ENCODE measurements around the gene EPHA7.

EPHA7 gene

GRCh38 chr6:93243231-93243778 lies 176.1 kb downstream of the EPHA7 start:
- TF ChIP-seq, protein P1, sequence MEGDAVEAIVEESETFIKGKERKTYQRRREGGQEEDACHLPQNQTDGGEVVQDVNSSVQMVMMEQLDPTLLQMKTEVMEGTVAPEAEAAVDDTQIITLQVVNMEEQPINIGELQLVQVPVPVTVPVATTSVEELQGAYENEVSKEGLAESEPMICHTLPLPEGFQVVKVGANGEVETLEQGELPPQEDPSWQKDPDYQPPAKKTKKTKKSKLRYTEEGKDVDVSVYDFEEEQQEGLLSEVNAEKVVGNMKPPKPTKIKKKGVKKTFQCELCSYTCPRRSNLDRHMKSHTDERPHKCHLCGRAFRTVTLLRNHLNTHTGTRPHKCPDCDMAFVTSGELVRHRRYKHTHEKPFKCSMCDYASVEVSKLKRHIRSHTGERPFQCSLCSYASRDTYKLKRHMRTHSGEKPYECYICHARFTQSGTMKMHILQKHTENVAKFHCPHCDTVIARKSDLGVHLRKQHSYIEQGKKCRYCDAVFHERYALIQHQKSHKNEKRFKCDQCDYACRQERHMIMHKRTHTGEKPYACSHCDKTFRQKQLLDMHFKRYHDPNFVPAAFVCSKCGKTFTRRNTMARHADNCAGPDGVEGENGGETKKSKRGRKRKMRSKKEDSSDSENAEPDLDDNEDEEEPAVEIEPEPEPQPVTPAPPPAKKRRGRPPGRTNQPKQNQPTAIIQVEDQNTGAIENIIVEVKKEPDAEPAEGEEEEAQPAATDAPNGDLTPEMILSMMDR (IDR thresholded peaks at IDR 0.05), result no peak

- TF ChIP-seq, protein P1 (IDR thresholded peaks at IDR 0.05), result no peak
These were observed 177.3 kb downstream of the EPHA7 start for GRCh38 chr6:93242049-93242448.

DNA sequence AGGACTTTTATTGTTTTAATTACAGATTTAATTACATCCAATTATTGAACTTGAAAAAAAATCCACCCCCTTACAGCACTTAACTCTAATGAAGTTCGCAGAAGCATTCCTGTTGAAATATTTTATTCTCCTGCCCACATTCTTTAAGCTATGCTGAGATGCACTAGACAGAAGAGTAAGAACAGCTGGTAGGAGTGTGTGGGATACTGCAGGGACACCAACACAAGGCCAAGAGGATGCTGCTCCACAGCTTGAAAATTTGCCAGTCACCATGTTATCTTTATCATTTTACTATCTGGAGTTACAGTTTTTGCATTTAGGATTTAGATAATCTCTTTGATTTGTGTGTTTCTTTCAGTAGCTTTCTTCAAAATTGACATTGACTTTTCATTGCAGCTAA lies 180.7 kb downstream of the EPHA7 start:
- TF ChIP-seq, protein P1 (IDR thresholded peaks at IDR 0.05), result no peak

DNA sequence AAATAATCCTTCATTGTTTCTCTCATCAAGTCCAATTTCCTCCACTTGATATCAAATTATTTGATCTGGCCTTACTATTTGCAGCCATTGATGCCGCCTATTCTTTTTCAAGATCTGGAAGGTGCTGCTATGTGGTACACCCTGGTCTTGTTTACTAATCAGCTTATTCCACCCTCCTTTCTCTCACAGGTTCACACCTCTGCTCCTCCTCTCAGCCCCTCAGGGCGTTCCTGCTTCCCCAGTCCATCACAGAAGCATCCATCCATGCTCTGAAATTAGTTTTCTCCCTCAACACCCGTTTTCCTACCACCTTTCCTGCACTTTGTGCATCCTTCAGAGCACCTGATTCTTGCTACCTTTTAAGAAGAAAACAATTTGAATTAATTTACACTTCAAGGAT lies 183.6 kb downstream of the EPHA7 start:
- TF ChIP-seq, protein P1 (IDR thresholded peaks at IDR 0.05), result no peak

GRCh38 chr6:93226822-93227221 lies 192.5 kb downstream of the EPHA7 start:
- TF ChIP-seq, protein P1 (IDR thresholded peaks at IDR 0.05), result no peak

DNA sequence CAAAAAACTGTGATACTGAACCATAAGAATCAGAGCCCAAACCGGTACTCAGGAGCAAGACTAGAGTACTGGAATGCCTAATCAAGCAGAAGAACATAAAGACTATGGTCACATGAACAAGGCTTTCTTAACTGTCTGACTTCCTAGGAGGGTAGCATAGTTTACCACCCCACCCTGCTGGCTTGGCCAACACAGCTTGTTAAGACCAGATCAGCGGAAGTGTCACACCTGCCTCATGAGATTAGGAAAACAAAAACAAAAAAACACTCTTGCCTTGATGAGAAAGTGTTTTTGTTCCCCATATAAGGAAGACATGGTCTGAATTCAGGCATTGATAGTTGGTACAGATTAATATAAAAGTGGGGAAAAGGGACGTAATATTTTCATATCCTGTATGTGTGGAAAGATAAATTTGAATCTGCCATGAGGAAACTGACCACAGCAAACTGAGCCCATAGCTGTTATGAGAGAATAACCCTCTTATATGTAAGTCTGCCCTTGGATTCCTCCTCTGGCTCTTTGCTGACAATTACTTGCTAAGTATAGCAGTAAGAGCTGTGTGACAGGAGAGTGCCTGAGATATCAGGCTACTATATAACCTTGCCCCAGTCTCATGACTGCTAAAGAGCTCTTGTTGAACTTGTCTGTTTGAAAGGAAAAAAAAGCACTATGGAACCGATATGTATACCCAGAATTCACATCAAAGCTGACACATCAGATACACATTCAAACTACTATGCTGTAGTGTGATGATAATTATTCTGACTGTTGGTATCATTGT lies 197.1 kb downstream of the EPHA7 start:
- TF ChIP-seq, protein P1 (IDR thresholded peaks at IDR 0.05), result no peak

DNA sequence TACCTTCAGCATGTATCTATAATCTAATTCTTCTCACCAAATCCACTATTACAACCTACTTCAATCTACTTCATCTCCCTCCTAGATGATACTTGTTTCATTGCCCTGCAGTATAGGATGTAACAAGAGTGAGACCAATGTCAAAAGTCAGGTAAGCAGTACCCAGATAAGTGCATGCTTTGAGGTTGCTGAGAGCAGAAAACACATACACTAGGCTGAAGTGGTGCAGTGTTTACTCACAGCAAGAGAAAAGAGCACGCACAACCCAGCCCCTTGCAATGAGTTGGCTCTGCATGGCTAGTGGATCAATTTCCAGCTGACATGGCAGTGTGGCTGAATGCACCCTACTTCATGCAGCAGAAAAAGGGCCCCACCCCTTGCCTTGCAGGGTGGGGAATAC lies 199.9 kb downstream of the EPHA7 start:
- TF ChIP-seq, protein P1 (IDR thresholded peaks at IDR 0.05), result no peak
